IMR-90 (cell line): Measurements from ENCODE around the gene PPIP5K2.

Experiments used
- BHLHE40 ChIP-seq: fragments of 150-350 bp; IDR thresholded peaks from 2 replicates; pipeline ENCODE4 v1.6.1; 2016; ENCODE audit warnings: mild to moderate bottlenecking, low read depth, low read length
- CEBPB ChIP-seq: IDR thresholded peaks from 2 replicates; pipeline ENCODE4 v1.6.1; 2012; ENCODE audit warnings: low read depth, low read length, improper control_type of control experiment
- CHD1 ChIP-seq: IDR thresholded peaks from 2 replicates; pipeline ENCODE4 v1.6.1; 2012; ENCODE audit warnings: low read depth, low read length, improper control_type of control experiment
- FOS ChIP-seq: fragments of 150-350 bp; IDR thresholded peaks from 2 replicates; pipeline ENCODE4 v1.6.1; 2016; ENCODE audit warnings: low read depth, low read length
- MAFK ChIP-seq: IDR thresholded peaks from 2 replicates; pipeline ENCODE4 v1.6.1; 2012; ENCODE audit warnings: low read depth, low read length, improper control_type of control experiment
- MAZ ChIP-seq: IDR thresholded peaks from 2 replicates; pipeline ENCODE4 v1.6.1; 2012; ENCODE audit warnings: low read depth, mild to moderate bottlenecking, low read length, improper control_type of control experiment, moderate library complexity, borderline replicate concordance
- MXI1 ChIP-seq: IDR thresholded peaks from 2 replicates; pipeline ENCODE4 v1.6.1; 2012; ENCODE audit warnings: low read depth, mild to moderate bottlenecking, low read length, moderate library complexity, borderline replicate concordance
- NFE2L2 ChIP-seq: fragments of 150-350 bp; IDR thresholded peaks from 2 replicates; pipeline ENCODE4 v1.6.1; 2016; ENCODE audit warnings: low read depth, mild to moderate bottlenecking, low read length
- POLR2A ChIP-seq: IDR thresholded peaks from 2 replicates; pipeline ENCODE4 v1.6.1; 2012; ENCODE audit warnings: mild to moderate bottlenecking, low read depth, low read length
- RAD21 ChIP-seq: IDR thresholded peaks from 2 replicates; pipeline ENCODE4 v1.6.1; 2012; ENCODE audit warnings: low read length, improper control_type of control experiment
- RFX5 ChIP-seq: IDR thresholded peaks from 2 replicates; pipeline ENCODE4 v1.8.0; 2012; ENCODE audit warnings: low read depth, mild to moderate bottlenecking, low read length, moderate library complexity
- SMC3 ChIP-seq: fragments of 150-350 bp; IDR thresholded peaks from 2 replicates; pipeline ENCODE4 v1.6.1; 2016; ENCODE audit warnings: low read depth, mild to moderate bottlenecking, antibody characterized with exemption, low read length, moderate library complexity
- TF ChIP-seq, protein P1 (sequence below): conservative IDR thresholded peaks from 2 replicates; pipeline ENCODE4 v1.5.1; 2012; ENCODE audit warnings: mild to moderate bottlenecking, low read depth, low read length, improper control_type of control experiment
- TF ChIP-seq, protein P2 (sequence below): fragments of 150-350 bp; IDR thresholded peaks from 2 replicates; pipeline ENCODE4 v1.6.1; 2017; ENCODE audit warnings: mild to moderate bottlenecking, antibody characterized with exemption, low read length, low read depth

DNA sequence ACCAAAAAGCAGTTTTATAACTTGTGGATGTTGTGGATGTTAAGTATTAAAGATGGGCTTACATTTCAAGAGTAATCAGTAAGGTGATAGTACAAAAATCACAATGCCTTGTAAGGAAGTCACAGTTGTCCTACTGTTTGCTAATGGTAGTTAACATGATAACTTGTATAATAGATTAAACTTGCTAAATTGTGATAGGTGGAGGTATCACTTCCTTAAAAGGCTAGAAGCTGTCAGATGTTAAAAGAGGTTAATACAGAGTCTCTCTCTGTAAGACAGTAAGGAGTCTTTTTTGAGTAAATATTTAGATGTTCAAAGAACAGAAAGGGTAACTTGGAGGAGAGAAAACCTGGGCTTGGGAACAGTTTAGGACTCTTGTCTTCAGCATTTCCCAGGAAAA is 124.3 kb downstream of the PPIP5K2 start:
- TF ChIP-seq POLR2A (no peak), MAFK (no peak), RAD21 (no peak), MAZ (no peak), CEBPB (no peak), FOS (no peak), CHD1 (no peak), MXI1 (no peak), SMC3 (no peak), RFX5 (no peak), BHLHE40 (no peak), NFE2L2 (no peak)
- TF ChIP-seq, protein P1, sequence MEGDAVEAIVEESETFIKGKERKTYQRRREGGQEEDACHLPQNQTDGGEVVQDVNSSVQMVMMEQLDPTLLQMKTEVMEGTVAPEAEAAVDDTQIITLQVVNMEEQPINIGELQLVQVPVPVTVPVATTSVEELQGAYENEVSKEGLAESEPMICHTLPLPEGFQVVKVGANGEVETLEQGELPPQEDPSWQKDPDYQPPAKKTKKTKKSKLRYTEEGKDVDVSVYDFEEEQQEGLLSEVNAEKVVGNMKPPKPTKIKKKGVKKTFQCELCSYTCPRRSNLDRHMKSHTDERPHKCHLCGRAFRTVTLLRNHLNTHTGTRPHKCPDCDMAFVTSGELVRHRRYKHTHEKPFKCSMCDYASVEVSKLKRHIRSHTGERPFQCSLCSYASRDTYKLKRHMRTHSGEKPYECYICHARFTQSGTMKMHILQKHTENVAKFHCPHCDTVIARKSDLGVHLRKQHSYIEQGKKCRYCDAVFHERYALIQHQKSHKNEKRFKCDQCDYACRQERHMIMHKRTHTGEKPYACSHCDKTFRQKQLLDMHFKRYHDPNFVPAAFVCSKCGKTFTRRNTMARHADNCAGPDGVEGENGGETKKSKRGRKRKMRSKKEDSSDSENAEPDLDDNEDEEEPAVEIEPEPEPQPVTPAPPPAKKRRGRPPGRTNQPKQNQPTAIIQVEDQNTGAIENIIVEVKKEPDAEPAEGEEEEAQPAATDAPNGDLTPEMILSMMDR: no peak
- TF ChIP-seq, protein P2, sequence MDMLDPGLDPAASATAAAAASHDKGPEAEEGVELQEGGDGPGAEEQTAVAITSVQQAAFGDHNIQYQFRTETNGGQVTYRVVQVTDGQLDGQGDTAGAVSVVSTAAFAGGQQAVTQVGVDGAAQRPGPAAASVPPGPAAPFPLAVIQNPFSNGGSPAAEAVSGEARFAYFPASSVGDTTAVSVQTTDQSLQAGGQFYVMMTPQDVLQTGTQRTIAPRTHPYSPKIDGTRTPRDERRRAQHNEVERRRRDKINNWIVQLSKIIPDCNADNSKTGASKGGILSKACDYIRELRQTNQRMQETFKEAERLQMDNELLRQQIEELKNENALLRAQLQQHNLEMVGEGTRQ: no peak
